HG03575 (cell line): ENCODE data around the gene PRIM2.
"Not testable (repeated sequence)": the region's sequence is repeated elsewhere in the genome, so short reads cannot be mapped to it uniquely, and the experiment has no call there.

ENCODE experiments used
- ATAC-seq: cut with Tn5 transposase; IDR thresholded peaks from one replicate; pipeline ENCODE4 v1.9.1; 2021; ENCODE audit not compliant: unreplicated experiment, insufficient number of reproducible peaks, low FRiP score; ENCODE audit errors: extremely low read depth

The PRIM2 gene

GRCh38 chr6:57475656-57476055 is 158.2 kb downstream of the PRIM2 start:
- ATAC-seq = not testable (repeated sequence)

GRCh38 chr6:57480194-57480593 is 162.8 kb downstream of the PRIM2 start:
- ATAC-seq = not testable (repeated sequence)

GRCh38 chr6:57481121-57481520 is 163.7 kb downstream of the PRIM2 start:
- not testable (repeated sequence) for ATAC-seq

- not testable (repeated sequence) for ATAC-seq
Observed at GRCh38 chr6:57482471-57482870, 165.0 kb downstream of the PRIM2 start.

GRCh38 chr6:57486494-57487081 is 169.2 kb downstream of the PRIM2 start:
- ATAC-seq = not testable (repeated sequence)

- not testable (repeated sequence) for ATAC-seq
Observed at GRCh38 chr6:57488551-57488950, 171.1 kb downstream of the PRIM2 start.

- not testable (repeated sequence) for ATAC-seq
Observed at GRCh38 chr6:57489887-57490286, 172.5 kb downstream of the PRIM2 start.

- not testable (repeated sequence) for ATAC-seq
Observed at GRCh38 chr6:57491795-57492194, 174.4 kb downstream of the PRIM2 start.

GRCh38 chr6:57496251-57496650 is 178.8 kb downstream of the PRIM2 start:
- ATAC-seq = not testable (repeated sequence)

GRCh38 chr6:57500368-57501021 is 183.1 kb downstream of the PRIM2 start:
- not testable (repeated sequence) for ATAC-seq

GRCh38 chr6:57502387-57502786 is 185.0 kb downstream of the PRIM2 start:
- ATAC-seq = not testable (repeated sequence)

- not testable (repeated sequence) for ATAC-seq
Observed at GRCh38 chr6:57505251-57505650, 187.8 kb downstream of the PRIM2 start.

- not testable (repeated sequence) for ATAC-seq
Observed at GRCh38 chr6:57510390-57510789, 193.0 kb downstream of the PRIM2 start.

GRCh38 chr6:57515171-57515570 is 197.7 kb downstream of the PRIM2 start:
- not testable (repeated sequence) for ATAC-seq

GRCh38 chr6:57515845-57516244 is 198.4 kb downstream of the PRIM2 start:
- not testable (repeated sequence) for ATAC-seq

- ATAC-seq = not testable (repeated sequence)
Observed at GRCh38 chr6:57516776-57517175, 199.3 kb downstream of the PRIM2 start.

- ATAC-seq = not testable (repeated sequence)
Observed at GRCh38 chr6:57519198-57519597, 201.8 kb downstream of the PRIM2 start.

- ATAC-seq = not testable (repeated sequence)
Observed at GRCh38 chr6:57521085-57521484, 203.7 kb downstream of the PRIM2 start.

- not testable (repeated sequence) for ATAC-seq
Observed at GRCh38 chr6:57523221-57523620, 205.8 kb downstream of the PRIM2 start.

- ATAC-seq = not testable (repeated sequence)
Observed at GRCh38 chr6:57529755-57530154, 212.3 kb downstream of the PRIM2 start.
